Right ventricle myocardium inferior (tissue), 1 donor: ENCODE measurements around the gene SLC2A4RG. TPM values are rescaled to one million over a fixed set of nuclear protein-coding genes. Genes with fewer than 3 reads are reported as not detected.

ENCODE experiments used
- ATAC-seq: fragments of 200-7000 bp; cut with Tn5 transposase; one replicate; pipeline ENCODE4 v1.9.1; 2020; ENCODE audit warnings: mild to moderate bottlenecking, moderate library complexity
- DNase-seq: peaks from one replicate; pipeline ENCODE4 v3.0.0; 2021; ENCODE audit errors: missing footprints
- intact Hi-C: fragments of 100-400 bp; cut with DNase I; formaldehyde crosslinking; loops from one replicate; pipeline ENCODE4 v1.11.0; 2022
- total RNA-seq: library from RNA; stranded (reverse); fragmentation: NEBNext Ultra II Directional; extraction: Animal tissue kit (Norgen Biotek cat#: 25700); gene quantifications from one replicate; pipeline ENCODE4 v1.2.1, GENCODE V29; 2021
- donor health status: DM: no; HTN: yes; CAD: no; lungs with severe emphysema.

SLC2A4RG gene
- total RNA-seq, 1 donor from 2014 or later, result 97.4 TPM

DNA sequence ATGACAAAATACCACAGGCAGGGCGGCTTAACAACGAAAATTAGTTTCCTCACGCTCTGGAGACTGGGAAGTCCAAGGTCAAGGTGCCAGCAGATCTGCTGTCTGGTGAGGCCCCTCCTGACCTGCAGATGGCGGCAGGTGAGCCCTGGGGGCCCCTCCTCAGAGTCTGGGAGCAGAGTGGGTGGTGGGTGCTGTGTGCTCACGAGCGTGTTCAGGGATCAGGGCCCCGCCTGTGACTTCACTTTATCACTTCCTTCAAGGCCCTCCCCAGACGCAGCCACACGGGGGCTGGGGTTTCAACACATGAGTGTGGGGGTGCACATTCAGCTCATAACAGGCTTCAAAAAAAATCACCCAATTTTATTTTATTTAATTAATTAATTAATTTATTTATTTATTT, 39.3 kb downstream of the SLC2A4RG start:
- no peak for DNase-seq
- intact Hi-C loops, result loop anchor here (10.0 kb wide), 1 partner anchor 196 kb away; the partner anchor contains the start of gene SAMD10

DNA sequence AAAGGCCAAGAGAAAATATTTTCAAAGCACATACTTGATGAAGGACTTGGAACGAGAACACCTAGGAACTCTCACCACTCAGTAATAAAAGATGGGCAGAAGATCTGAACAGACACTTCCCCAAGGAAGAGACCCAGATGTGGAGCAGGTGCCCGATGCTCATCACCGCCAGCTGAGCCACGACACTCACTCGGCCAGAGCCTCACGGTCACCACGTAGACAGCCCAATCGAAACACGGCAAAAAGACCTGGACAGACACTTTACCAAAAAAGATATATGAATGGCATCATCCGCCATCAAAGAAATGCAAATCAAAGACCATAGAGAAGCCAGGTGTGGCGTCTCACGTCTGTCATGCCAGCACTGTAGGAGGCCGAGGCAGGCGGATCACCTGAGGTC, 41.6 kb downstream of the SLC2A4RG start:
- intact Hi-C loops, result no loop called here
- no peak for ATAC-seq
- DNase-seq, result no peak

More for the DNA sequence above, 39.3 kb downstream of the SLC2A4RG start:
- ATAC-seq, result no peak

DNA sequence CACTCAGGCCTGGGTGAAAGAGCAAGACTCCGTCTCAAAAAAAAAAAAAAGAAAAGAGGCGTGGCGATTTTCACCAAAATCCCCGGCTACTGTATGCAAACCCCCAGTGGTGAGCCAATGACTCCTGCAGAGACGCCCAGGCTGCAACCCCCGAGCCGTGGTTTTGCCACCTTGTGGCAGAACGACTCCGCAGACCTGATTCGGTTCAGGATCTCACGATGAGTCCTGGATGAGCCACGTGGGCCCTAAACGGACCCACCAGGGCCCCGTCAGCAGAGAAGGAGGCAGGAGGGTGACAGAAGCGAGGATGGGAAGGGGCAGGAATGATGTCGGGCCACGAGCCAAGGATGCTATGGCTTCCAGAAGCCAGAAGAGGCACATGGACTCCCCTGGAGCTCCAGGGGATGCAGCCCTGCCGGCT, 42.5 kb downstream of the SLC2A4RG start:
- no peak for DNase-seq
- intact Hi-C loops, result no loop called here
- ATAC-seq, result no peak

GRCh38 chr20:63782521-63782971, 43.0 kb downstream of the SLC2A4RG start:
- intact Hi-C loops, result no loop called here
- ATAC-seq (no peak), DNase-seq (no peak)

GRCh38 chr20:63783970-63784369, 44.4 kb downstream of the SLC2A4RG start:
- ATAC-seq (no peak), DNase-seq (no peak)
- intact Hi-C loops, result no loop called here

DNA sequence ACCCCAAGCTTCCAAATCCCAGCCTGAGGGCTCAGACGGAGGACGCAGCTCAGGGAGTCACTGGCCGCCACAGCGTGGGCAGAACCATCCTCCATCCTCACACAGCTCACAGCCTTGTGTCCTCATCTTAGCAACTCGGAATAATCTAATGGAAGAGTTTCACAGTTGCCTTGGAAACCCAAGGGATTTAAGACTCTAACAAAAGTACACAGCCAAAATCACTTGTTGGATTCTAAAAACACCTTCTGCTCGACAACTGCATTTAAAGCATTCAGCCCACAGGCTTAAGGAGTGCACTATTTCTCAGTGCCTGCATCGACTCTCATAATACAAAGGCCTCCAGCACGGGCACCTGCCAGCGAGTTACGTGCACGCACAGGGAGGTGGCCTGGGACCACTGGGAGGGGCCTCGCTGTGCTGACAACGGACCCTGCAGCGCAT, 46.1 kb downstream of the SLC2A4RG start:
- DNase-seq (no peak), ATAC-seq (no peak)
- intact Hi-C loops, result loop anchor here (5.0 kb wide), 2 partner anchors 43 to 47 kb away; partner anchors contain the start of gene ZBTB46

DNA sequence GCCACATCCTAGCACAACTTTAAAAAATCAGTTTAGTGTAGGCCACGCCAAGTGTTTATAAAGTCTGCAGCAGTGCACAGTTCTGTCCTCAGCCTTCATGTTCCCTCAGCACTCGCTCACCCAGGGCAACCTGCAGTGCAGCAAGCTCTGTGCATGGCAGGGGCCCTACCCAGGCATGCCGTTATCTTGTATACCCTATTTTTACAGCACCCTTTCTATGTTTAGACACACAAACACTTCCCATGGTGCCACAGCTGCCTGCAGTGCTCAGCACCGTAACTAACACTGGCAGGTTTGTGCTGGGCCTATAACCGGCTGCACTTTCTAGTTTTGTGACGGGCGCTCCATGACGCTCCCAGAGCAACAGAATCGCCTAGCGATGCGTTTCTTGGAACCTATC, 47.7 kb downstream of the SLC2A4RG start:
- DNase-seq (no peak), ATAC-seq (peak; percentile 87)

GRCh38 chr20:63787749-63788148, 48.2 kb downstream of the SLC2A4RG start:
- peak; percentile 8 for ATAC-seq
- intact Hi-C loops, result loop anchor here (1.0 to 5.0 kb wide), 3 partner anchors 45 to 78 kb away; partner anchors contain the start of genes TPD52L2 and ZBTB46
- no peak for DNase-seq

More for the DNA sequence above, 47.7 kb downstream of the SLC2A4RG start:
- intact Hi-C loops, result loop anchor here (1.0 to 5.0 kb wide), 3 partner anchors 45 to 78 kb away; partner anchors contain the start of genes TPD52L2 and ZBTB46

- intact Hi-C loops, result loop anchor here (5.0 kb wide), 2 partner anchors 42 to 48 kb away; partner anchors contain the start of gene ZBTB46
- no peak for ATAC-seq
- DNase-seq, result no peak
These were observed 50.4 kb downstream of the SLC2A4RG start for GRCh38 chr20:63789836-63790571.

DNA sequence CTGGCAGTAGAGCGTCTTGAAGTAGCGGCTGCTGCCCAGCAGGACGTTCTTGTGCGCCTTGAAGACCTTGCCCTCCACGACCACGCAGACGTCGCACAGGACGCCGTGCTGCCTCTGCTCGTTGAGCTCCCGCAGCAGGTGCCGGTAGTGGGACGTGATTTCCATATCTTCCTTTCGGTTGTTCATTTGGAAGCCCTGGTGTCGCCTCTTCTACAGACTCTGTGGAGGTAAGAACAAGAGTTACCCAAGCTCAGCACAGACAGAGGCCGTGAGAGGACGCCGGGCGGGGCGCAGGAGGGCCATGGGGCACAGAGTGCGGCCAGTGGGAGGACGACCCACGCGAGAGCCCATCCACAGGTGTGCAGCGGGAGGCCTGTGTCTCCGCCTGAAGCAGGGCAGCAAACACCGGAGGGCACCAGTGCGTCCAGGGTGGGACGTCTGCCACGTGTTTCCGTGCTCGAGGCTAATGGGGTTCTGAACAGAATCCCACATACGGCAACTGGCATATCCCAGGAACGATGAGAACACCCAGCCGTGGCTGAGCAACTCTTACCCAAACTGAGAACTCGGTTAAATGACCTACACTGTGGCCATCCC, 51.1 kb downstream of the SLC2A4RG start:
- ATAC-seq (no peak), DNase-seq (no peak)
- intact Hi-C loops, result no loop called here

GRCh38 chr20:63791497-63792156, 52.1 kb downstream of the SLC2A4RG start:
- DNase-seq (peak; percentile 76), ATAC-seq (peak; percentile 15)
- intact Hi-C loops, result no loop called here

- intact Hi-C loops, result no loop called here
- ATAC-seq (no peak), DNase-seq (peak; percentile 26)
These were observed 53.3 kb downstream of the SLC2A4RG start for GRCh38 chr20:63792866-63793265.

Other genes starting within 250 kb of the SLC2A4RG start
- gene EEF1A2, start 240.7 kb upstream of the SLC2A4RG start, total RNA-seq, result 1,274 TPM
- 261 TPM for gene PPDPF, start 219.0 kb upstream of the SLC2A4RG start, total RNA-seq
- gene PTK6, start 202.4 kb upstream of the SLC2A4RG start, total RNA-seq, result 0.11 TPM
- not detected for gene SRMS, start 192.0 kb upstream of the SLC2A4RG start, total RNA-seq
- 0.16 TPM for gene FNDC11, start 185.6 kb upstream of the SLC2A4RG start, total RNA-seq
- gene HELZ2, start 165.5 kb upstream of the SLC2A4RG start, total RNA-seq, result 12.8 TPM
- gene GMEB2, start 112.7 kb upstream of the SLC2A4RG start, total RNA-seq, result 6.1 TPM
- 7.1 TPM for gene STMN3, start 86.4 kb upstream of the SLC2A4RG start, total RNA-seq
- gene RTEL1, start 81.5 kb upstream of the SLC2A4RG start, total RNA-seq, result 9.0 TPM
- 1.0 TPM for gene TNFRSF6B, start 43.1 kb upstream of the SLC2A4RG start, total RNA-seq
- 34.2 TPM for gene ARFRP1, start 31.8 kb upstream of the SLC2A4RG start, total RNA-seq
- gene ZGPAT, start 31.7 kb upstream of the SLC2A4RG start, total RNA-seq, result 15.1 TPM
- 1.6 TPM for gene LIME1, start 3.1 kb upstream of the SLC2A4RG start, total RNA-seq
- 13.8 TPM for gene ZBTB46, start 91.5 kb downstream of the SLC2A4RG start, total RNA-seq
- not detected for gene ABHD16B, start 121.7 kb downstream of the SLC2A4RG start, total RNA-seq
- 78.0 TPM for gene TPD52L2, start 125.5 kb downstream of the SLC2A4RG start, total RNA-seq
- 41.4 TPM for gene DNAJC5, start 155.3 kb downstream of the SLC2A4RG start, total RNA-seq
- gene UCKL1, start 216.6 kb downstream of the SLC2A4RG start, total RNA-seq, result 52.0 TPM
- gene ZNF512B, start 230.2 kb downstream of the SLC2A4RG start, total RNA-seq, result 12.2 TPM
- 5.7 TPM for gene SAMD10, start 239.9 kb downstream of the SLC2A4RG start, total RNA-seq
- gene PRPF6, start 241.4 kb downstream of the SLC2A4RG start, total RNA-seq, result 46.4 TPM